Caco-2 (cell line): ENCODE results near the gene PSMG1. TPM values are rescaled to one million over a fixed set of nuclear protein-coding genes. Genes with fewer than 3 reads are reported as not detected.
A peak's percentile ranks its signal among the peaks of the same experiment; 100 is the strongest.

Experiments
- BruUV-seq: library from RNA; stranded (reverse); fragments of 400-500 nt; replicated peaks from 2 replicates; lab custom pipeline; 2021; lab: Mats Ljungman, UMichigan
- CTCF ChIA-PET: fragments of 300-600 bp; sonication (Branson Sonifier 250); formaldehyde crosslinking; loops from one replicate; lab custom pipeline; 2022; ENCODE audit warnings: antibody characterized with exemption; lab: Charles Lee
- POLR2A ChIA-PET: fragments of 300-600 bp; sonication (Branson Sonifier 250); formaldehyde crosslinking; loops from one replicate; lab custom pipeline; 2022; ENCODE audit warnings: antibody characterized with exemption; lab: Charles Lee
- DNase-seq, 2 experiments: peaks; one replicate each; pipeline versions ENCODE4 v3.0.0 to v3.0.0-alpha.2; 2020 to 2022
- H3K27me3 ChIP-seq: replicated peaks from 2 replicates; pipeline ENCODE4 v1.6.0; 2011; ENCODE audit warnings: low read length; ENCODE audit not compliant: control insufficient read depth, insufficient read depth
- H3K36me3 ChIP-seq: 2 replicates; pipeline ENCODE4 v1.5.1; 2011; ENCODE audit warnings: low read length; ENCODE audit not compliant: control insufficient read depth, insufficient read depth
- H3K4me1 ChIP-seq: fragments of 250-450 bp; sonication (Bioruptor Pico); 2 replicates; pipeline ENCODE4 v1.5.1; 2020; ENCODE audit warnings: mild to moderate bottlenecking
- H3K4me3 ChIP-seq: 2 replicates; pipeline ENCODE4 v1.5.1; 2011; ENCODE audit warnings: low read depth, mild to moderate bottlenecking, control low read depth, low read length
- H3K9me3 ChIP-seq: fragments of 250-450 bp; sonication (Bioruptor Pico); 2 replicates; pipeline ENCODE4 v1.5.1; 2020; ENCODE audit warnings: mild to moderate bottlenecking, moderate library complexity
- H3K27ac Mint-ChIP-seq: one replicate; pipeline ENCODE4 v1.8.0; 2022; ENCODE audit warnings: mixed read lengths; ENCODE audit not compliant: unreplicated experiment
- H3K27me3 Mint-ChIP-seq: one replicate; pipeline ENCODE4 v1.8.0; 2022; ENCODE audit warnings: mixed read lengths; ENCODE audit not compliant: insufficient read depth, unreplicated experiment
- H3K36me3 Mint-ChIP-seq: one replicate; pipeline ENCODE4 v1.8.0; 2022; ENCODE audit warnings: mild to moderate bottlenecking, mixed read lengths; ENCODE audit not compliant: insufficient read depth, unreplicated experiment
- H3K4me1 Mint-ChIP-seq: one replicate; pipeline ENCODE4 v1.8.0; 2022; ENCODE audit warnings: low read depth, mixed read lengths; ENCODE audit not compliant: unreplicated experiment
- H3K4me3 Mint-ChIP-seq: one replicate; pipeline ENCODE4 v1.8.0; 2022; ENCODE audit warnings: mild to moderate bottlenecking, moderate library complexity, mixed read lengths; ENCODE audit not compliant: unreplicated experiment
- H3K9me3 Mint-ChIP-seq: one replicate; pipeline ENCODE4 v1.8.0; 2022; ENCODE audit warnings: mixed read lengths; ENCODE audit not compliant: unreplicated experiment
- intact Hi-C: fragments of 100-400 bp; cut with micrococcal nuclease; formaldehyde crosslinking; loops from one replicate; pipeline ENCODE4 v1.10.0; 2022; ENCODE audit not compliant: unreplicated experiment
- total RNA-seq: library from RNA; stranded (reverse); gene quantifications from 2 replicates; pipeline ENCODE4 v1.2.3, GENCODE V29; 2022
- TF ChIP-seq, protein P1 (sequence below), 2 experiments: fragments of 200-600 bp in 1 of 2; IDR thresholded peaks; 1 replicate in 1 of 2; 2 replicates in 1 of 2; pipeline versions ENCODE4 v1.5.1 to v1.8.0; 2011 to 2022; ENCODE audit warnings: antibody characterized with exemption in 1 of 2, control low read depth in 1 of 2, inconsistent platforms in 1 of 2, low read depth in 1 of 2, low read length in 1 of 2, mild to moderate bottlenecking in 1 of 2, moderate library complexity in 1 of 2; ENCODE audit not compliant: insufficient read depth in 1 of 2, severe bottlenecking in 1 of 2, unreplicated experiment in 1 of 2

PSMG1 gene
- total RNA-seq, 1 experiment from 2014 or later: 86.2 TPM

GRCh38 chr21:39176271-39176709, 7.0 kb downstream of the PSMG1 start:
- peak overlapping the region; percentile 3 for H3K27ac Mint-ChIP-seq
- no peak for DNase-seq
- no peaks in the 10 kb centered on the region for H3K27me3 ChIP-seq
- TF ChIP-seq, protein P1, sequence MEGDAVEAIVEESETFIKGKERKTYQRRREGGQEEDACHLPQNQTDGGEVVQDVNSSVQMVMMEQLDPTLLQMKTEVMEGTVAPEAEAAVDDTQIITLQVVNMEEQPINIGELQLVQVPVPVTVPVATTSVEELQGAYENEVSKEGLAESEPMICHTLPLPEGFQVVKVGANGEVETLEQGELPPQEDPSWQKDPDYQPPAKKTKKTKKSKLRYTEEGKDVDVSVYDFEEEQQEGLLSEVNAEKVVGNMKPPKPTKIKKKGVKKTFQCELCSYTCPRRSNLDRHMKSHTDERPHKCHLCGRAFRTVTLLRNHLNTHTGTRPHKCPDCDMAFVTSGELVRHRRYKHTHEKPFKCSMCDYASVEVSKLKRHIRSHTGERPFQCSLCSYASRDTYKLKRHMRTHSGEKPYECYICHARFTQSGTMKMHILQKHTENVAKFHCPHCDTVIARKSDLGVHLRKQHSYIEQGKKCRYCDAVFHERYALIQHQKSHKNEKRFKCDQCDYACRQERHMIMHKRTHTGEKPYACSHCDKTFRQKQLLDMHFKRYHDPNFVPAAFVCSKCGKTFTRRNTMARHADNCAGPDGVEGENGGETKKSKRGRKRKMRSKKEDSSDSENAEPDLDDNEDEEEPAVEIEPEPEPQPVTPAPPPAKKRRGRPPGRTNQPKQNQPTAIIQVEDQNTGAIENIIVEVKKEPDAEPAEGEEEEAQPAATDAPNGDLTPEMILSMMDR (IDR thresholded peaks at IDR 0.05; ENCODE audit: insufficient read depth in 1 of 2, low read depth in 1 of 2, low read length in 1 of 2, severe bottlenecking in 1 of 2, unreplicated experiment in 1 of 2): no peak
- no peaks in the 10 kb centered on the region for H3K4me1 Mint-ChIP-seq
- BruUV-seq: no TSS peak
- intact Hi-C loops: no loop called here
- H3K9me3 Mint-ChIP-seq: no peaks in the 10 kb centered on the region
- no peaks in the 10 kb centered on the region for H3K9me3 ChIP-seq
- H3K36me3 ChIP-seq: peaks cover 2% of the 10 kb centered on the region; the same call in 1 of the 2 replicates
- H3K4me1 ChIP-seq: no peaks in the 10 kb centered on the region
- H3K4me3 ChIP-seq: no peak overlapping the region
- H3K27me3 Mint-ChIP-seq: no peaks in the 10 kb centered on the region
- CTCF ChIA-PET: no interaction called here
- peaks cover 48% of the 10 kb centered on the region for H3K36me3 Mint-ChIP-seq
- no peak overlapping the region for H3K4me3 Mint-ChIP-seq
- POLR2A ChIA-PET: no interaction called here

GRCh38 chr21:39175665-39176064, 7.6 kb downstream of the PSMG1 start:
- H3K27me3 Mint-ChIP-seq: no peaks in the 10 kb centered on the region
- no peaks in the 10 kb centered on the region for H3K27me3 ChIP-seq
- no TSS peak for BruUV-seq
- no peaks in the 10 kb centered on the region for H3K9me3 Mint-ChIP-seq
- CTCF ChIA-PET: no interaction called here
- H3K9me3 ChIP-seq: no peaks in the 10 kb centered on the region
- no peak for DNase-seq
- no peaks in the 10 kb centered on the region for H3K4me1 Mint-ChIP-seq
- H3K36me3 Mint-ChIP-seq: peaks cover 46% of the 10 kb centered on the region
- TF ChIP-seq, protein P1 (IDR thresholded peaks at IDR 0.05; ENCODE audit: insufficient read depth in 1 of 2, low read depth in 1 of 2, low read length in 1 of 2, severe bottlenecking in 1 of 2, unreplicated experiment in 1 of 2): no peak
- H3K4me3 Mint-ChIP-seq: no peak overlapping the region
- H3K4me1 ChIP-seq: no peaks in the 10 kb centered on the region
- peak overlapping the region; percentile 3 for H3K27ac Mint-ChIP-seq
- intact Hi-C loops: no loop called here
- H3K36me3 ChIP-seq: peaks cover 2% of the 10 kb centered on the region; the same call in 1 of the 2 replicates
- no peak overlapping the region for H3K4me3 ChIP-seq
- POLR2A ChIA-PET: no interaction called here

GRCh38 chr21:39175154-39175553, 8.1 kb downstream of the PSMG1 start:
- ChIA-PET POLR2A (interaction anchor here (0.5 kb wide), 1 partner anchor 230 kb away, joined by 3 read pairs; no protein-coding TSS in a partner anchor), CTCF (no interaction called here)
- no peak overlapping the region for H3K4me3 ChIP-seq
- H3K9me3 ChIP-seq: no peaks in the 10 kb centered on the region
- Mint-ChIP-seq H3K27me3 (no peaks in the 10 kb centered on the region), H3K9me3 (no peaks in the 10 kb centered on the region), H3K4me1 (no peaks in the 10 kb centered on the region), H3K27ac (no peak overlapping the region), H3K36me3 (peaks cover 41% of the 10 kb centered on the region), H3K4me3 (no peak overlapping the region)
- H3K4me1 ChIP-seq: no peaks in the 10 kb centered on the region
- H3K36me3 ChIP-seq: peaks cover 2% of the 10 kb centered on the region; the same call in 1 of the 2 replicates
- no TSS peak for BruUV-seq
- TF ChIP-seq, protein P1 (IDR thresholded peaks at IDR 0.05; ENCODE audit: insufficient read depth in 1 of 2, low read depth in 1 of 2, low read length in 1 of 2, severe bottlenecking in 1 of 2, unreplicated experiment in 1 of 2): peak; percentile 14 to 37
- intact Hi-C loops: no loop called here
- H3K27me3 ChIP-seq: no peaks in the 10 kb centered on the region
- DNase-seq: no peak
